SU-DHL-6 (cell line): ENCODE results near the gene SIM2.

ENCODE experiments used
- H2AFZ ChIP-seq: fragments of 200-600 bp; sonication (generic); 2 replicates; pipeline ENCODE4 v1.6.1; 2014; ENCODE audit warnings: low read depth, mild to moderate bottlenecking, moderate library complexity, mixed read lengths, antibody characterized with exemption, low read length; ENCODE audit not compliant: severe bottlenecking
- H3F3A ChIP-seq: fragments of 200-600 bp; shearing (Covaris generic); 2 replicates; pipeline ENCODE4 v1.6.0; 2016; ENCODE audit warnings: antibody characterized with exemption, mild to moderate bottlenecking; ENCODE audit not compliant: insufficient read depth
- H3K27ac ChIP-seq: fragments of 200-600 bp; sonication (generic); 2 replicates; pipeline ENCODE4 v1.5.1; 2016; ENCODE audit warnings: low read depth, mild to moderate bottlenecking, low read length, moderate library complexity, mixed read lengths
- H3K27me3 ChIP-seq: fragments of 200-600 bp; sonication (generic), shearing (Covaris generic); 2 replicates; pipeline ENCODE4 v1.6.0; 2014; ENCODE audit warnings: mild to moderate bottlenecking, low read length
- H3K36me3 ChIP-seq: fragments of 200-600 bp; sonication (generic); 2 replicates; pipeline ENCODE4 v1.6.1; 2014; ENCODE audit warnings: mild to moderate bottlenecking, low read length, mixed read lengths
- H3K4me2 ChIP-seq: fragments of 300-600, 200-600 bp; shearing (Covaris generic), sonication (generic); 2 replicates; pipeline ENCODE4 v1.6.0; 2014; ENCODE audit warnings: low read length, low read depth, mild to moderate bottlenecking; ENCODE audit not compliant: poor library complexity, severe bottlenecking
- H3K4me3 ChIP-seq: fragments of 200-600 bp; sonication (generic); 2 replicates; pipeline ENCODE4 v1.5.1; 2014; ENCODE audit warnings: antibody characterized with exemption, low read length, mild to moderate bottlenecking, mixed read lengths; ENCODE audit not compliant: insufficient read depth, poor library complexity, severe bottlenecking
- H3K79me2 ChIP-seq: fragments of 200-600 bp; sonication (generic); 2 replicates; pipeline ENCODE4 v1.6.1; 2014; ENCODE audit warnings: mild to moderate bottlenecking, low read length, moderate library complexity; ENCODE audit not compliant: insufficient read depth
- H3K9ac ChIP-seq: fragments of 200-600 bp; sonication (generic); 2 replicates; pipeline ENCODE4 v1.7.0; 2014; ENCODE audit warnings: mild to moderate bottlenecking, low read length
- H3K9me2 ChIP-seq: fragments of 200-600 bp; sonication (generic); replicated peaks from 2 replicates; pipeline ENCODE4 v1.6.1; 2014; ENCODE audit warnings: low read length; ENCODE audit not compliant: insufficient read depth
- H3K9me3 ChIP-seq: fragments of 200-600 bp; sonication (generic); 2 replicates; pipeline ENCODE4 v1.6.1; 2014; ENCODE audit warnings: low read length, mixed read lengths; ENCODE audit not compliant: insufficient read depth
- H4K20me1 ChIP-seq: fragments of 200-600 bp; sonication (generic); 2 replicates; pipeline ENCODE4 v1.6.1; 2014; ENCODE audit warnings: low read depth, mild to moderate bottlenecking, antibody characterized with exemption, low read length, moderate library complexity, mixed read lengths
- CTCF ChIP-seq: fragments of 200-600 bp; sonication (generic); IDR thresholded peaks from one replicate; pipeline ENCODE4 v1.5.1; 2017; ENCODE audit warnings: antibody characterized with exemption, mild to moderate bottlenecking, low read length, moderate library complexity; ENCODE audit not compliant: insufficient read depth, poor library complexity, severe bottlenecking
- EZH2phosphoT487 ChIP-seq: fragments of 200-600 bp; sonication (generic), shearing (Covaris generic); conservative IDR thresholded peaks from 2 replicates; pipeline ENCODE4 v1.6.1; 2018; ENCODE audit warnings: mild to moderate bottlenecking, antibody characterized with exemption, low read length, moderate library complexity, mixed read lengths

The SIM2 gene

GRCh38 chr21:36723371-36723881, 24.5 kb downstream of the SIM2 start:
- no peaks in the 10 kb centered on the region for H3K36me3 ChIP-seq
- H3K9ac ChIP-seq: no peak overlapping the region
- no peaks in the 10 kb centered on the region for H3K9me2 ChIP-seq
- H3F3A ChIP-seq: no peaks in the 10 kb centered on the region
- no peak overlapping the region for H3K4me3 ChIP-seq
- no peak overlapping the region for H2AFZ ChIP-seq
- no peaks in the 10 kb centered on the region for H4K20me1 ChIP-seq
- no peak overlapping the region for H3K27ac ChIP-seq
- H3K9me3 ChIP-seq: no peaks in the 10 kb centered on the region
- H3K79me2 ChIP-seq: no peaks in the 10 kb centered on the region
- H3K27me3 ChIP-seq: no peaks in the 10 kb centered on the region
- H3K4me2 ChIP-seq: no peak overlapping the region
- TF ChIP-seq EZH2phosphoT487 (no peak), CTCF (no peak)

- H3K4me3 ChIP-seq: no peak overlapping the region
- no peaks in the 10 kb centered on the region for H3K9me3 ChIP-seq
- H3K4me2 ChIP-seq: no peak overlapping the region
- H3K27me3 ChIP-seq: no peaks in the 10 kb centered on the region
- H3K36me3 ChIP-seq: no peaks in the 10 kb centered on the region
- H3K79me2 ChIP-seq: no peaks in the 10 kb centered on the region
- H3K27ac ChIP-seq: no peak overlapping the region
- no peaks in the 10 kb centered on the region for H3F3A ChIP-seq
- no peak overlapping the region for H3K9ac ChIP-seq
- no peak overlapping the region for H2AFZ ChIP-seq
- H4K20me1 ChIP-seq: no peaks in the 10 kb centered on the region
- TF ChIP-seq CTCF (no peak), EZH2phosphoT487 (no peak)
- no peaks in the 10 kb centered on the region for H3K9me2 ChIP-seq
These were observed 25.7 kb downstream of the SIM2 start for GRCh38 chr21:36724660-36725059.

- no peak for TF ChIP-seq CTCF
- TF ChIP-seq EZH2phosphoT487: no peak
- Histone ChIP-seq H3K36me3 (no peaks in the 10 kb centered on the region), H3K79me2 (no peaks in the 10 kb centered on the region), H4K20me1 (no peaks in the 10 kb centered on the region), H3K27ac (no peak overlapping the region), H3K4me2 (no peak overlapping the region), H3K27me3 (no peaks in the 10 kb centered on the region), H3K9me3 (no peaks in the 10 kb centered on the region), H3K9me2 (no peaks in the 10 kb centered on the region), H3K9ac (no peak overlapping the region), H2AFZ (no peak overlapping the region), H3F3A (no peaks in the 10 kb centered on the region), H3K4me3 (no peak overlapping the region)
These were observed 27.0 kb downstream of the SIM2 start for GRCh38 chr21:36725793-36726386.
